Ovary (tissue), 3 donors: ENCODE data around the gene DYNC1I2.

ENCODE experiments used
- CTCF ChIP-seq, 3 donors: fragments of 450-650 bp in 2 of 3; fragments of 200-600 bp in 1 of 3; IDR thresholded peaks; one replicate each; pipeline versions ENCODE4 v1.5.1 to v1.8.0; 2016 to 2022; ENCODE audit warnings: antibody characterized with exemption in 3 of 3, mild to moderate bottlenecking in 1 of 3
- EP300 ChIP-seq: sonication (generic); formaldehyde crosslinking; IDR thresholded peaks from one replicate; pipeline ENCODE4 v1.6.1; 2017; ENCODE audit warnings: antibody characterized with exemption
- POLR2A ChIP-seq: fragments of 450-650 bp; IDR thresholded peaks from one replicate; pipeline ENCODE4 v1.6.1; 2017; ENCODE audit warnings: antibody characterized with exemption, mild to moderate bottlenecking, moderate library complexity
- donor health status: DM: no; HTN: no; CAD: no.

DNA sequence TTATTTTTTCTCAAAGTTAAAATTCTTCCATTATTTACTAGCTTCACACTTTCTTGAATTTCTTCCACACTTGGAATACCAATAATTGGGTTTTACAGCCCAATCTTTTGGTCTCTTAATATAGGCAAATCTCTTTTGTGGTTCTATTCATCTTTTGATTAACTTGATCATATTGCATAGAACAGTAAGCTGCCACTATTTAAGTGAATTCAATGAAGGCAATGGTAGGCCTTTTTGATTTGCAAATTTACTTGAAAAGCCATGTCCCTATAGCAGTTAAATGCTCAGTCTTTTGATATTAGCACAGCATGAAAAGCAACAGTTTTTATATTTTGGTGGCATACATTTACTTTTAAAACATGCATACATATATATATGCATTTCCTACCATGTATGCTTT, 20.2 kb upstream of the DYNC1I2 start:
- TF ChIP-seq POLR2A (no peak), EP300 (no peak), CTCF (IDR thresholded peaks at IDR 0.05) (no peak)
